ENCODE measurements around the gene TAF1.
A peak's percentile ranks its signal among the peaks of the same experiment; 100 is the strongest.
"Not testable (repeated sequence)": the region's sequence is repeated elsewhere in the genome, so short reads cannot be mapped to it uniquely, and the experiment has no call there.

TAF1 gene, protein sequence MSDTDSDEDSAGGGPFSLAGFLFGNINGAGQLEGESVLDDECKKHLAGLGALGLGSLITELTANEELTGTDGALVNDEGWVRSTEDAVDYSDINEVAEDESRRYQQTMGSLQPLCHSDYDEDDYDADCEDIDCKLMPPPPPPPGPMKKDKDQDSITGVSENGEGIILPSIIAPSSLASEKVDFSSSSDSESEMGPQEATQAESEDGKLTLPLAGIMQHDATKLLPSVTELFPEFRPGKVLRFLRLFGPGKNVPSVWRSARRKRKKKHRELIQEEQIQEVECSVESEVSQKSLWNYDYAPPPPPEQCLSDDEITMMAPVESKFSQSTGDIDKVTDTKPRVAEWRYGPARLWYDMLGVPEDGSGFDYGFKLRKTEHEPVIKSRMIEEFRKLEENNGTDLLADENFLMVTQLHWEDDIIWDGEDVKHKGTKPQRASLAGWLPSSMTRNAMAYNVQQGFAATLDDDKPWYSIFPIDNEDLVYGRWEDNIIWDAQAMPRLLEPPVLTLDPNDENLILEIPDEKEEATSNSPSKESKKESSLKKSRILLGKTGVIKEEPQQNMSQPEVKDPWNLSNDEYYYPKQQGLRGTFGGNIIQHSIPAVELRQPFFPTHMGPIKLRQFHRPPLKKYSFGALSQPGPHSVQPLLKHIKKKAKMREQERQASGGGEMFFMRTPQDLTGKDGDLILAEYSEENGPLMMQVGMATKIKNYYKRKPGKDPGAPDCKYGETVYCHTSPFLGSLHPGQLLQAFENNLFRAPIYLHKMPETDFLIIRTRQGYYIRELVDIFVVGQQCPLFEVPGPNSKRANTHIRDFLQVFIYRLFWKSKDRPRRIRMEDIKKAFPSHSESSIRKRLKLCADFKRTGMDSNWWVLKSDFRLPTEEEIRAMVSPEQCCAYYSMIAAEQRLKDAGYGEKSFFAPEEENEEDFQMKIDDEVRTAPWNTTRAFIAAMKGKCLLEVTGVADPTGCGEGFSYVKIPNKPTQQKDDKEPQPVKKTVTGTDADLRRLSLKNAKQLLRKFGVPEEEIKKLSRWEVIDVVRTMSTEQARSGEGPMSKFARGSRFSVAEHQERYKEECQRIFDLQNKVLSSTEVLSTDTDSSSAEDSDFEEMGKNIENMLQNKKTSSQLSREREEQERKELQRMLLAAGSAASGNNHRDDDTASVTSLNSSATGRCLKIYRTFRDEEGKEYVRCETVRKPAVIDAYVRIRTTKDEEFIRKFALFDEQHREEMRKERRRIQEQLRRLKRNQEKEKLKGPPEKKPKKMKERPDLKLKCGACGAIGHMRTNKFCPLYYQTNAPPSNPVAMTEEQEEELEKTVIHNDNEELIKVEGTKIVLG (N-terminal part only)

GRCh38 chrX:71365875-71366673 lies at the start of gene TAF1:
TAF1 (plus strand) TSS chrX:71366357; CDS start chrX:71366375, 18 bp downstream.
- peak; percentile 96 for DNase-seq

DNA sequence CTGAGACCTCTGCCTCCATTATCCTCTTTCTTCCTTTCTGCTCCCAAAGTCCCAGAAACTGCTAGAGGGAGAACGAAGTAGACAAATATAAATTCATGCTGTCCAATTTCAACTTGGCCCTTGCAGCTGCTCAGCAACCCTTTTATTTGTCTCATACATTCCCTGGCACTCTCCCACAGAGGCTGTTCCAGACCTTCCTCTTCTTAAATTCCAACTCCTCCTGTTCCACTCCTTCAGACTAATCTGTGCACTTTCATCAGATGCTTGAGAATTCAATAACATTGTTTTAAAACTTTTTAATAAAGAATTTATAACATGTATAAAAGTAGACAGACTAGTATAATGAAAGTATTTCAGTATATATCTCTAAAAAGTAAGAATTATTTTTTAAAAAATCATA lies 49.2 kb upstream of the TAF1 start:
- not testable (repeated sequence) for DNase-seq

DNA sequence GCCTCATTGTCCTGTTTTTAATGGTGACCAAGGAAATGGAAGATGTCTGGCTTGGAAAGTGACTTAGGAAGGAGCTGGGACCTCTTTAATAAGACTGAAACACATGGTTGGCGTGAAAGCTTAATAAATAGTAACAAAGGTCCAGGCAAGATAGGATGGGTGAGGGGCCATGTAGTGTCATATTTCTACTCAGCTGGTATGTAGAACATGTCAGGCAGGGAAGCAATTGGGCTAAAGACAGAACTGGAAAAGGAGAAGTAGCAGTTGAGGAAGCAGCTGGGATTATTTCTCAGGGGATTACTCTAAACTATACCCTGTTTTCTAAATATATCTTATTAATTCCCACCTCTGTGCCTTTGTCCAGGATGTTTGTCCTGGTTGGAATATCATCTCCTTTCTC lies 46.0 kb upstream of the TAF1 start:
- no peak for DNase-seq

DNA sequence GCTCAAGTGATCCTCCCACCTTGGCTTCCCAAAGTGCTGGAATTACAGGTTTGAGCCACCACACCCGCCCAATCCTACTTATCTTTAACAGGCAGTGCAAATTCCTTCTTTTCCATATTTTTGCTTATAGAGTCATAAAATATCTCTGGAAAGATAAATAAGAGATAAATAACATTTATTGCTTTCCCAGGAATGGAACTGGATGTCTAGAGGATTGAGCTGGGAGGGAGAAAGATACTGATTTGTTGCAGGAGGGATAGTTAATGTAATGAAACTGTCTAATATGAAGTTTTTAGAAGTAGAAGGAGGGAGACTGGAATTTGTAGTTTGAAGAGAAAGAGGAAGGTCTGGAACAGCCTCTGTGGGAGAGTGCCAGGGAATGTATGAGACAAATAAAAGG lies 44.4 kb upstream of the TAF1 start:
- DNase-seq = no peak

DNA sequence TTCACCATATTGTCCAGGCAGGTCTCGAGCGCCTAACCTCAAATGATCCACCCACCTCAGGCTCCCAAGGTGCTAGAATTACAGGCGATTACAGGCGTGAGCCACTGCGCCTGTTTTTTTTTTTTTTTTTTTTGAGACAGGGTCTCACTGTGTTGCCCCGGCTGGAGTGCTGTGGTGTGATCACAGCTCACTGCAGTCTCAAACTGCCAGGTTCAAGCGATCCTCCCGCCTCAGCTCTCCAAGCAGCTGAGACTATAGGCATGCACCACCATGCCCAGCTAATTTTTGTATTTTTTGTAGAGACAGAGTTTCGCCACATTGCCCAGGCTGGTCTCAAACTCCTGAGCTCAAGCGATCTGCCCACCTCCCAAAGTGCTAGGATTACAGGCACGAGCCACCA lies 41.7 kb upstream of the TAF1 start:
- not testable (repeated sequence) for DNase-seq

- DNase-seq = no peak
Measured at GRCh38 chrX:71326394-71326793, 39.8 kb upstream of the TAF1 start.

DNA sequence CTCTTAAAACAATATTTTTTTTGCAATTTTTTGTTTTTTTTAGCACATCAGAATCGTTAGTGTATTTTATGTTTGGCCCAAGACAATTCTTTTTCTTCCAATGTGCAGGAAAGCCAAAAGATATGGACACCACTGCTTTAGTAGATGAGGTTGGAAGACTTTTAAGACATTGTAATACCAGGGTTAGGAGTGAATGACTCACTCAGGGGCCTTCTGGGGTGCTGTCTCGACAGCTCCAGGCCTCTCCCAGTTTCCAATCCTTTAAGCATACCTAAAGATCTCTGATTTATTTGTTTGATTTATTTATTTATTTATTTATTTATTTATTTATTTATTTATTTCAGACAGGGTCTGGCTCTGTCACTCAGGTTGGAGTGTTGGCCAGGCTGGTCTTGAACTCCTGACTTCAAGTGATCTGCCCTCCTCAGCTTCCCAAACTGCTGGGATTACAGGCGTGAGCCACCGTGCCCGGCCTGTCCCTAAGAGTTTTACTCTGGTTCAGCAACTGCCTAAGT lies 16.9 kb upstream of the TAF1 start:
- not testable (repeated sequence) for DNase-seq

- not testable (repeated sequence) for DNase-seq
Measured at GRCh38 chrX:71349867-71350266, 16.3 kb upstream of the TAF1 start.

- not testable (repeated sequence) for DNase-seq
Measured at GRCh38 chrX:71352439-71352838, 13.7 kb upstream of the TAF1 start.

- no peak for DNase-seq
Measured at GRCh38 chrX:71364221-71364620, 1.9 kb upstream of the TAF1 start.

GRCh38 chrX:71365356-71365874 lies 742 bp upstream of the TAF1 start:
- peak; percentile 1 for DNase-seq

DNA sequence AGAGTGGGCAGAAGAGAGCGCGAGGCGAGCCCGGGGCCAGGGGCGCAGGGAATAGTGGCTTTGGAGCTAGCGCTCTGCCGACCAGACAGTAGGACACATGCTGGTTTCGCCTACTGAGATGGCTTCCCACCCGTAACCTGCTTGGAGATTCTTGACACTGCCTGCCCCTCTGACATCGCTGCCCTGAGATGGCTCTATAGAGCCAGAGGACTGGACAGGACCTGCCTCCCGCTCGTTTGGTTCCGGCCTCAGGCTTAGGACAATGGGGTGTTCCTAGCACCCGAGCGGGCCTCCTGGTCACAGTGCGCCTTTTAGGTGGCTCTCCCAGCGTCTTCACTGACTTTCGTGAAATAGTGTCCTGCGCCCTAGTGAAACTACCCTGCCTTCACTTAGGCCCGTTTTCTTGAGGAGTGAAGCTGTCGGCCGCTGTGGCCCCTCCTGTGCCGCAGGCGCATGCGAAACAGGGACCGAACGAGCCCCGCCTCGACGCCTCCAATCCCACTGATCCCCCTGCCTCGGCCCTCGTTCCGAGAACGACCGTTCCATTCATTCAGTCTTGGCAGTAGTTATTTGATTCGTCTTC lies 608 bp downstream of the TAF1 start:
- DNase-seq = no peak

GRCh38 chrX:71367396-71367795 lies 1.2 kb downstream of the TAF1 start:
- no peak for DNase-seq

GRCh38 chrX:71372388-71372787 lies 6.2 kb downstream of the TAF1 start:
- DNase-seq = no peak

DNA sequence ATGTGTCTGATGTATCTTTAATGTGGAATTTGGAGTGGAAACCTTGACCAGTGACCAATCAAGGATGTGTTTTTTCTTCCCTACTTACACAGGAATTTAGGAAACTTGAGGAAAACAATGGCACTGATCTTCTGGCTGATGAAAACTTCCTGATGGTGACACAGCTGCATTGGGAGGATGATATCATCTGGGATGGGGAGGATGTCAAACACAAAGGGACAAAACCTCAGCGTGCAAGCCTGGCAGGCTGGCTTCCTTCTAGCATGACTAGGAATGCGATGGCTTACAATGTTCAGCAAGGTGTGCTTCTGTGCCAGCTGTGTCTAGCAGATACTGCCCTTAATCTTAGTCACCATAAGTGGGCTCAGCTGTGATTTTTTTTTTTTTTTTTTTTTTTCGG lies 12.6 kb downstream of the TAF1 start:
- no peak for DNase-seq

DNA sequence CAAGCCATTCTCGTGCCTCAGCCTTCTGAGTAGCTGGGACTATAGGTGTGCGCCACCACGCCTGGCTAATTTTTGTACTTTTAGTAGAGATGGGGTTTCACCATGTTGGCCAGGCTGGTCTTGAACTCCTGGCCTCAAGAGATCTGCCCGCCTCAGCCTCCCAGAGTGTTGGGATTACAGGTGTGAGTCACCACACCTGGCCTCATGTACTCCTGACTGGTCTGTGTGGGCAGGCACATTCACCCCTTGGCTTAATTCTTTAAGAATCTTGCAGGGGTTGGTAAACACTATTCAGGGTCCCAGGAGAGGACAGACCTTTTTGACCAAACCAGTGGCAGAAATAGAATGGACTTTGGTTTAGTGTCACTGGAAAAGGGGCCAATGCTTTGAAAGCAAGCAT lies 25.6 kb downstream of the TAF1 start:
- not testable (repeated sequence) for DNase-seq

DNA sequence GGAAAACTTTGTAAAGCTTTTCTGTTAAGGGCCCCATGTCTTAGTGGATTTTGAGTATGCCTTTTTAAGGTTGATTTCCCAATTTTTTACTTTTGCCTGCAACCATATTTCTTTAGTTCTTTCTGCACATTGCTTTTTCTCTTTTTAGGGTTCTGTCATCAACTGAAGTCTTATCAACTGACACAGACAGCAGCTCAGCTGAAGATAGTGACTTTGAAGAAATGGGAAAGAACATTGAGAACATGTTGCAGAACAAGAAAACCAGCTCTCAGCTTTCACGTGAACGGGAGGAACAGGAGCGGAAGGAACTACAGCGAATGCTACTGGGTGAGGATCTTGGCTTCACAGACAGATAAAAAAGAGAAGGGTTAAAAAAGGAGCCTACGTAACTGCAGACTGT lies 27.8 kb downstream of the TAF1 start:
- DNase-seq = no peak

DNA sequence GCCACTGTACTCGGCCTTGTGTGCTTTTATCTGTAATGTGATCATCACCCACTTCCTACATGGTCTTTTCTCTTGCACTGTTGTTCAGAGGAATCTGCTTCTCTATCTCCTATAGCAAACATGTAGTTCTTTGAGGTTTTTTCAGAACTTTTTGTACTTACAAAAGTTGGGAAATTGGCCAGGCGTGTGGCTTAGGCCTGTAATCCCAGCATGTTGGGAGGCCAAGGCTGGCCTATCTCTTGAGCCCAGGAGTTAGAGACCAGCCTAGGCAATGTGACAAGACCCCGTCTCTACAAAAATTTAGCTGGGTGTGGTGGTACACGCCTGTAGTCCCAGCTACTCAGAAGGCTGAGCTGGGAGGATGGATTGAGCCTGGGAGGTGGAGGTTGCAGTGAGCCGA lies 30.4 kb downstream of the TAF1 start:
- DNase-seq = no peak

- DNase-seq = no peak
Measured at GRCh38 chrX:71400710-71401109, 34.6 kb downstream of the TAF1 start.

GRCh38 chrX:71416260-71416659 lies 50.1 kb downstream of the TAF1 start:
- DNase-seq = not testable (repeated sequence)

DNA sequence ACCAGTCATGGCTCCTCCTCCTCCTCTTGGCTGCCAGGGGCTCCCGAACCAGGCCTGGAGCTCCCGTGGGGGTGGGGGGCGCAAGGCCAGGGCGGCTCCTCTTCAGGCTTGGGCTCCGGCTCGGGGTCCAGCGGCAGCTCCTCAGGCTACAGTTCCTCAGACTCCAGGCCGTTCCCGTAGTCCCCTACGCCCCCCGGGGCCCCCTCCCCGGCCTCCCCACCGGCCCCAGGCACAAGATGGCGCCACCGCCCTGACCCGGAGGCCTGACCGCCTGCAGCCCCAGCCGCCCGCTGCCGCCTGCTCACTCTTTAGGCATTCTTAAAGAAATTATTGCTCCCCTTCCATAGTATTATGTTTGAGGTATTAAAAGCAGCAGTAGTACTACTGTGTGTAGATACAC lies 54.5 kb downstream of the TAF1 start:
- no peak for DNase-seq
